22Rv1 (cell line): ENCODE measurements around the gene CASTOR1.

ENCODE experiments used
- ZFX ChIP-seq: fragments of 450-650 bp; IDR thresholded peaks from 2 replicates; pipeline ENCODE4 v1.6.1; 2017; ENCODE audit warnings: antibody characterized with exemption, borderline replicate concordance
- TF ChIP-seq, protein P1 (sequence below): fragments of 450-650 bp; IDR thresholded peaks from 2 replicates; pipeline ENCODE4 v1.5.1; 2017; ENCODE audit warnings: mild to moderate bottlenecking

DNA sequence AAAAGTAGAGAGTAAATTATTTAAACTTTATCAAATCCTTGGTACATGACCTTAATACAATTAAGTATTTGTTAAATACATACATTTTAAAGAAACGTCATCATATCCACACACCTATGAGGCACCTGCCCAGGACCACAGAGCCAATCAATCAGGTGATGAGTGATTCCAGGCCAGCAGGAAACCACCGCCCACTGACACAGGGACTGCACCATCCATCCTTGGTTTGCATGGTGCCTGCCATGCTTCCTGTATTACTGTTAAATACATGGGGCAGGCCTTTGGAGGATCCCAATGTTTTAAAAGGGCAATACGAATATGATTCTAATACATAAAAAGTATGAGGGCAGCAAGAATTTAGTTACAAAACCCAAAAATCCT is 44.4 kb upstream of the CASTOR1 start:
- TF ChIP-seq, protein P1, sequence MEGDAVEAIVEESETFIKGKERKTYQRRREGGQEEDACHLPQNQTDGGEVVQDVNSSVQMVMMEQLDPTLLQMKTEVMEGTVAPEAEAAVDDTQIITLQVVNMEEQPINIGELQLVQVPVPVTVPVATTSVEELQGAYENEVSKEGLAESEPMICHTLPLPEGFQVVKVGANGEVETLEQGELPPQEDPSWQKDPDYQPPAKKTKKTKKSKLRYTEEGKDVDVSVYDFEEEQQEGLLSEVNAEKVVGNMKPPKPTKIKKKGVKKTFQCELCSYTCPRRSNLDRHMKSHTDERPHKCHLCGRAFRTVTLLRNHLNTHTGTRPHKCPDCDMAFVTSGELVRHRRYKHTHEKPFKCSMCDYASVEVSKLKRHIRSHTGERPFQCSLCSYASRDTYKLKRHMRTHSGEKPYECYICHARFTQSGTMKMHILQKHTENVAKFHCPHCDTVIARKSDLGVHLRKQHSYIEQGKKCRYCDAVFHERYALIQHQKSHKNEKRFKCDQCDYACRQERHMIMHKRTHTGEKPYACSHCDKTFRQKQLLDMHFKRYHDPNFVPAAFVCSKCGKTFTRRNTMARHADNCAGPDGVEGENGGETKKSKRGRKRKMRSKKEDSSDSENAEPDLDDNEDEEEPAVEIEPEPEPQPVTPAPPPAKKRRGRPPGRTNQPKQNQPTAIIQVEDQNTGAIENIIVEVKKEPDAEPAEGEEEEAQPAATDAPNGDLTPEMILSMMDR = no peak
- TF ChIP-seq ZFX = no peak
